ENCODE measurements around the gene ATMIN.

Gene ATMIN

GRCh38 chr16:81041696-81042095 lies 6.1 kb downstream of the ATMIN start:
- ATAC-seq (ENCODE audit: low read depth) (no peak), DNase-seq (ENCODE audit: low spot score) (no peak)
- Histone ChIP-seq H3K4me1 (ENCODE audit: insufficient read depth, poor library complexity, severe bottlenecking) (peaks cover 3% of the 10 kb centered on the region), H3K27me3 (ENCODE audit: insufficient read depth, poor library complexity, severe bottlenecking) (no peaks in the 10 kb centered on the region), H3K27ac (ENCODE audit: poor library complexity, severe bottlenecking) (no peak overlapping the region), H3K9me3 (ENCODE audit: severe bottlenecking) (no peaks in the 10 kb centered on the region), H3K36me3 (ENCODE audit: low read depth) (peaks cover 73% of the 10 kb centered on the region), H3K4me3 (ENCODE audit: severe bottlenecking) (no peak overlapping the region)
- TF ChIP-seq CTCF (IDR thresholded peaks at IDR 0.05; ENCODE audit: poor library complexity, severe bottlenecking) = no peak

DNA sequence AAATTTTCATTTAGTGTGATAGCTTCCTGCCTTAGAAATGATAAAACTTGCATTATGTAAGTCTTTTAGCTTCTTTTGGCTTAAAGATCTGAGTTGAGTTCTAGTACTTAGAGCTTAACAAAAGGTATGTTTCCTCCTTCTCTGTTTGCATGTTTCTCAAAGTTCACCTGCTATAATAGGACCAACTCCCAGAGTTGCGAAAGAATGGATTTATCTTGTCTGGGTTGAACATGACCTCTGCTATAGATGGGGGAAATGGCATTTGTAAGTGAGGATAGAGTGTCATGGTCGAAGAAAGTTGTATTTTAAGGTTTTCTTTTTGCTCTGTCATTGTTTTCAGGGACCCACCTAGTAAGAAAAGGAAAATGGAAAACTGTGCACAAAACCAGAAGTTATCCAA lies 7.2 kb downstream of the ATMIN start:
- Histone ChIP-seq H3K27me3 (ENCODE audit: insufficient read depth, poor library complexity, severe bottlenecking) (no peaks in the 10 kb centered on the region), H3K36me3 (ENCODE audit: low read depth) (peaks cover 70% of the 10 kb centered on the region), H3K4me1 (ENCODE audit: insufficient read depth, poor library complexity, severe bottlenecking) (no peaks in the 10 kb centered on the region), H3K27ac (ENCODE audit: poor library complexity, severe bottlenecking) (no peak overlapping the region), H3K9me3 (ENCODE audit: severe bottlenecking) (no peaks in the 10 kb centered on the region), H3K4me3 (ENCODE audit: severe bottlenecking) (no peak overlapping the region)
- DNase-seq (ENCODE audit: low spot score) (no peak), ATAC-seq (ENCODE audit: low read depth) (no peak)
- TF ChIP-seq CTCF (IDR thresholded peaks at IDR 0.05; ENCODE audit: poor library complexity, severe bottlenecking) = no peak

DNA sequence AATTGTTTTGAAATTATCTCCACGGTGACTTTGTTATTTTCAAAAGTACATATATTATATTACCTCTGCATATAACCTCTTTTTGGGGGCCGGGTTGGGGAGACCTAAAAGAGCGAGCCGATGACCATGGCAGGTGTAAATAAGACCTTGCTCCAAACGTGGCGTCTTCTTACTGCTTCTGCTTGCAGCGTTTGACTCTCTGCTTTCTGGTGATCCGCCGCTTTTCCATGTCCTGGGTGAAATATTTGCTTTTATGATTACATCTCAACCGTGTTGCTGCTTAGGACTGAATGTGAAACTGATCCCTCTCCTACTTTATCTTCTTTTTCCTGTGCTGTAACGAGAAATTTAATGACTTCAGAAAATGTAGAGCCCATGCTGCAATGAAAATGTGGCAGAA lies 18.1 kb downstream of the ATMIN start:
- Histone ChIP-seq H3K36me3 (ENCODE audit: low read depth) (no peaks in the 10 kb centered on the region), H3K9me3 (ENCODE audit: severe bottlenecking) (peaks cover 13% of the 10 kb centered on the region), H3K4me1 (ENCODE audit: insufficient read depth, poor library complexity, severe bottlenecking) (no peaks in the 10 kb centered on the region), H3K27me3 (ENCODE audit: insufficient read depth, poor library complexity, severe bottlenecking) (no peaks in the 10 kb centered on the region), H3K4me3 (ENCODE audit: severe bottlenecking) (no peak overlapping the region), H3K27ac (ENCODE audit: poor library complexity, severe bottlenecking) (no peak overlapping the region)
- DNase-seq (ENCODE audit: low spot score) (no peak), ATAC-seq (ENCODE audit: low read depth) (no peak)
- no peak for TF ChIP-seq CTCF (IDR thresholded peaks at IDR 0.05; ENCODE audit: poor library complexity, severe bottlenecking)

DNA sequence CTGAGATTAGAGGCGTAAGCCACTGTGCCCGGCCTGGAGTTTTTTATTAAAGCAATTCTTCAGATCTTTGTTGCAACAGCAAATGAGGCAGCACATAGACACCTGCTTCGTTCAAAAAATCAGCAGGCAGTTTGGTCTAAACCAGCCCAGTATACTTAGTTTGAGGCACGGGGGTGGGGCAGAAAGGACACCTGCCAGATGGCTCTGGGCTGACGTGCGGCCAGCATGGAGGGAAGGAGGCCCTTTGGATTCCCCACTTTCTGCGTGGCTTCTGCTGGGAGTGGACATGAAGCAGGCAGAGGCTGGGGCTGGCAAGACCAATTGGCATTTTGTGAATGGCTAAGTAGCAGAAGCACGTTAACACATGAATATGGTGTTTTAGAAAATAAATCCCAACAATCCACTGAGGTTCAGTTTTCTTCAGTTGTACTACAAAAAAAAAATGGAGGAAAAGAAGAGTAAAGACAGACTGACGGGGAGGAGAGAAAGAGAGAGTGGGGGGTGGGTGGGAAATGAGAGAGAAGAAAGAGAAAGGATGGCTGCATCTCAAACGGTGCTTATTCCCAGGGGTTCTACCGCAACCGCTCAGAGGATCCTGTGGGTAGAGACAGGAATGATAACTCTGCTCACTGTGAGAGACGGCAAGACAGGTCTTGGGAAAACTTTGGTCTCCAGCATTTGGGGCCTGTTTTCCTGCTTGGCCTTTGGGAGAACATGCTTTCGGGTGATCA lies 25.1 kb downstream of the ATMIN start:
- H3K4me3 ChIP-seq (ENCODE audit: severe bottlenecking) = no peak overlapping the region
- H3K27ac ChIP-seq (ENCODE audit: poor library complexity, severe bottlenecking) = no peak overlapping the region
- ATAC-seq (ENCODE audit: low read depth) = no peak
- peaks cover 3% of the 10 kb centered on the region for H3K4me1 ChIP-seq (ENCODE audit: insufficient read depth, poor library complexity, severe bottlenecking)
- H3K9me3 ChIP-seq (ENCODE audit: severe bottlenecking) = no peaks in the 10 kb centered on the region
- no peak for DNase-seq (ENCODE audit: low spot score)
- TF ChIP-seq CTCF (IDR thresholded peaks at IDR 0.05; ENCODE audit: poor library complexity, severe bottlenecking) = no peak
- no peaks in the 10 kb centered on the region for H3K27me3 ChIP-seq (ENCODE audit: insufficient read depth, poor library complexity, severe bottlenecking)
- H3K36me3 ChIP-seq (ENCODE audit: low read depth) = no peaks in the 10 kb centered on the region

GRCh38 chr16:81061307-81061640 lies 25.6 kb downstream of the ATMIN start:
- DNase-seq (ENCODE audit: low spot score) (no peak), ATAC-seq (ENCODE audit: low read depth) (no peak)
- no peak overlapping the region for H3K27ac ChIP-seq (ENCODE audit: poor library complexity, severe bottlenecking)
- no peaks in the 10 kb centered on the region for H3K9me3 ChIP-seq (ENCODE audit: severe bottlenecking)
- H3K4me3 ChIP-seq (ENCODE audit: severe bottlenecking) = no peak overlapping the region
- H3K36me3 ChIP-seq (ENCODE audit: low read depth) = no peaks in the 10 kb centered on the region
- TF ChIP-seq CTCF (IDR thresholded peaks at IDR 0.05; ENCODE audit: poor library complexity, severe bottlenecking) = no peak
- H3K27me3 ChIP-seq (ENCODE audit: insufficient read depth, poor library complexity, severe bottlenecking) = no peaks in the 10 kb centered on the region
- H3K4me1 ChIP-seq (ENCODE audit: insufficient read depth, poor library complexity, severe bottlenecking) = peaks cover 8% of the 10 kb centered on the region

All from RWPE2 (cell line).